T-cell (primary cell): ENCODE data around the gene IL4R. TPM values are rescaled to one million over a fixed set of nuclear protein-coding genes. Genes with fewer than 3 reads are reported as not detected.

Experiments used
- total RNA-seq, 35 experiments: library from RNA in 6 of 35; stranded (reverse) in 6 of 35; fragments of 120-200 nt in 1 of 35; gene quantifications; one replicate each; pipeline versions ENCODE4 v1.2.1 to v1.2.4 and lab custom pipeline; 2013 to 2026

IL4R gene
- total RNA-seq, 5 donors from 2014 or later (not counting 1 experiment from before 2014, with no cell fraction given) = 186 to 281 (median 221) TPM

Other genes starting within 250 kb of the IL4R start
- gene C16orf82, start 247.0 kb upstream of the IL4R start, total RNA-seq = not detected
- 10 to 100 TPM; 13.4 to 25.6 (median 23.5) TPM for gene KDM8, start 110.4 kb upstream of the IL4R start, total RNA-seq
- gene NSMCE1, start 45.2 kb upstream of the IL4R start, total RNA-seq = 10 to 100 TPM; 53.5 to 83.2 (median 73.9) TPM
- 10 to 100 TPM; 35.6 to 44.3 (median 38.2) TPM for gene IL21R, start 88.2 kb downstream of the IL4R start, total RNA-seq
- 10 to 100 TPM; 60.3 to 72.8 (median 61.4) TPM for gene GTF3C1, start 235.9 kb downstream of the IL4R start, total RNA-seq
- gene KATNIP, start 236.2 kb downstream of the IL4R start, total RNA-seq = 10 to 100 TPM; 14.6 to 26.8 (median 18.7) TPM